Skeletal muscle cell (primary cell): ENCODE data around the gene P2RY8.
A peak's percentile ranks its signal among the peaks of the same experiment; 100 is the strongest.
"Not testable (repeated sequence)": the region's sequence is repeated elsewhere in the genome, so short reads cannot be mapped to it uniquely, and the experiment has no call there.

Source experiments
- DNase-seq: peaks from one replicate; pipeline ENCODE4 v3.0.0-alpha.2; 2010; ENCODE audit warnings: low read depth
- H3K4me3 ChIP-seq: 2 replicates; pipeline ENCODE4 v1.5.1; 2011; ENCODE audit warnings: low read depth, mild to moderate bottlenecking, control low read depth, low read length, moderate library complexity

Gene P2RY8, protein sequence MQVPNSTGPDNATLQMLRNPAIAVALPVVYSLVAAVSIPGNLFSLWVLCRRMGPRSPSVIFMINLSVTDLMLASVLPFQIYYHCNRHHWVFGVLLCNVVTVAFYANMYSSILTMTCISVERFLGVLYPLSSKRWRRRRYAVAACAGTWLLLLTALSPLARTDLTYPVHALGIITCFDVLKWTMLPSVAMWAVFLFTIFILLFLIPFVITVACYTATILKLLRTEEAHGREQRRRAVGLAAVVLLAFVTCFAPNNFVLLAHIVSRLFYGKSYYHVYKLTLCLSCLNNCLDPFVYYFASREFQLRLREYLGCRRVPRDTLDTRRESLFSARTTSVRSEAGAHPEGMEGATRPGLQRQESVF

GRCh38 chrX:1537031-1537715, at the start of gene P2RY8:
Gene P2RY8 (minus strand): TSS chrX:1537185. CDS start chrX:1466558, 70,627 bp downstream.
- no peak within 1 kb of the TSS for H3K4me3 ChIP-seq

GRCh38 chrX:1584237-1585011, 47.4 kb upstream of the P2RY8 start:
- H3K4me3 ChIP-seq: no peak overlapping the region
- DNase-seq: no peak

More at GRCh38 chrX:1537031-1537715, at the start of gene P2RY8:
- peak; percentile 2 for DNase-seq

DNA sequence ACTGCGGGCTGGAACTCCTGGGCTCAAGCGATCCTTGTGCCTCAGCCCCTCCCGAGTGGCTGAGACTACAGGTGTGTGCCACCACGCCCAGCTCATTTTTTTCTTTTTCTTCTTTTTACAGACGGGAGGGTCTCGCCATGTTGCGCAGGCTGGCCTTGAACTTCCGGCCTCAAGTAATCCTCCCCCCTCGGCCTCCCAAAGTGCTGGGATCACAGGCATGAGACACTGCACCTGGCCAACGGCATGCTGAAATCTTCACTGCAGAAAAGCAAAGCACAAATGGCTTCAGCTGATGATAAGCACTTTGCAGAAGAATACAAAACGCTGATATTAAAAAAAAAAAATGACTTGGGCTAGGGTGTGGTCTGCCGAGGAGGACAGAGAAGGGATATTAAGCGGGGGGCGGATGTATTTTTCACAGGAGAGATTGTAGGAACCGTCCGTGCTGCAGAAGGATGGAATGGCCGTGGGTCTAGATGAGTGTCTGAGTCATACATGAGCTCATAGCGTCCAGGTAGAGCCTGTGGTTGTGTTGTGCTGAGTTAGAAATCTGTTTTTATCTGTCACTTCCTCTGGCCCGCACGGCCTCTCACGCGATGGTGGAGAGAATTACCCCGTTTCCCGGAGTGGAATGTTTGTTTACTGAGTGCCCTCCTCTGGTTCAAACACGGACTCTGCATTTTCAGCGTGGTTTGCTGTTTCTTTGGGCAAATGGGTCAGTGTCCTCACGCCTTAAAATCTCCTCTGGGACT, 45.9 kb upstream of the P2RY8 start:
- DNase-seq: no peak
- no peak overlapping the region for H3K4me3 ChIP-seq

DNA sequence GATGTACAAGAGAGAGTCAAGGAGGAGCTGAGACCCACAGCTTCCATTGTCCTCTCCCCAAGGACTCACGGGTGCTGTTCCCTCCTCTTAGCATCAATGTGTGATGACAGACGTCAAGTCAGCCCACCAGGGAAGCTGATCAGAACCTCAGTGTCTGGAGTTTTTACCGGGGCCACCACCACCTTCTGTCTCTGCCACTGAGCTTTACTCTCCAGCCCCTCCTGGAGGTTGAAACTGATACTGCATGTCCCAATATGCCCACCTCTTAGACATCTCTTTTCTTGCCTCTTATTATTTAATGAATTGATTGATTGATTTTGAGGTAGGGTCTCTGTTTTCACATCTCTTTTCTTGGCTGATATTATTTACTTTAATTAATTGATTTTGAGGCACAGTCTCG, 44.1 kb upstream of the P2RY8 start:
- no peak overlapping the region for H3K4me3 ChIP-seq
- DNase-seq: no peak

- no peak overlapping the region for H3K4me3 ChIP-seq
- DNase-seq: no peak
Observed at GRCh38 chrX:1578511-1579173, 41.7 kb upstream of the P2RY8 start.

DNA sequence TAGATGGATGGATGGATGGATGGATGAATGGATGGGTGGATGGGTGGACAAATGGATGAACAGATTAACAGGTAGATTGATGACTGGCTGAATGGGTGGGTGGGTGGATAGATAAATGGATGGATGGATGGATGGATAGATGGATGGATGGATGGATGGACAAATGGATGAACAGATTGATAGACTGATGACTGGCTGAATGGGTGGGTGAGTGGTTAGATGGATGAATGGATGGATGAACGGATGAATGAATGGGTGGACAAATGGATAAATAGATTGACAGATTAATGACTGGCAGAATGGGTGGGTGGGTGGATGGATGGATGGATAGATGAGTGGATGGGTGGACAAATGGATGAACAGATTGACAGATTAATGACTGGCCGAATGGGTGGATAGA, 40.9 kb upstream of the P2RY8 start:
- no peak for DNase-seq
- H3K4me3 ChIP-seq: no peak overlapping the region

- DNase-seq: no peak
- H3K4me3 ChIP-seq: no peak overlapping the region
Observed at GRCh38 chrX:1576201-1576992, 39.4 kb upstream of the P2RY8 start.

DNA sequence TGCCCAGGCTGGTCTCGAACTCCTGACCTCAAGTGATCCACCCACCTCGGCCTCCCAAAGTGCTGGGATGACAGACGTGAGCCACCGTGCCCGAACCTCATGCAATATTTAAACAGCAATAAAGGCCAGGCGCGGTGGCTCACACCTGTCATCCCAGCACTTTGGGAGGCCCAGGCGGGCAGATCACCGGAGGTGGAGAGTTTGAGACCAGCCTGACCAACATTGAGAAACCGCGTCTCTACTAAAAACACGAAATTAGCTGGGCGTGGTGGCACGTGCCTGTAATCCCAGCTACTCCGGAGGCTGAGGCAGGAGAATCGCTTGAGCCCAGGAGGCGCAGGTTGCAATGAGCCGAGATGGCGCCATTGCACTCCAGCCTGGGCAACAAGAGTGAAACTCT, 37.2 kb upstream of the P2RY8 start:
- not testable (repeated sequence) for H3K4me3 ChIP-seq, DNase-seq

GRCh38 chrX:1564750-1565683, 28.0 kb upstream of the P2RY8 start:
- no peak for DNase-seq
- no peak overlapping the region for H3K4me3 ChIP-seq

- not testable (repeated sequence) for DNase-seq, H3K4me3 ChIP-seq
Observed at GRCh38 chrX:1564077-1564476, 27.1 kb upstream of the P2RY8 start.

DNA sequence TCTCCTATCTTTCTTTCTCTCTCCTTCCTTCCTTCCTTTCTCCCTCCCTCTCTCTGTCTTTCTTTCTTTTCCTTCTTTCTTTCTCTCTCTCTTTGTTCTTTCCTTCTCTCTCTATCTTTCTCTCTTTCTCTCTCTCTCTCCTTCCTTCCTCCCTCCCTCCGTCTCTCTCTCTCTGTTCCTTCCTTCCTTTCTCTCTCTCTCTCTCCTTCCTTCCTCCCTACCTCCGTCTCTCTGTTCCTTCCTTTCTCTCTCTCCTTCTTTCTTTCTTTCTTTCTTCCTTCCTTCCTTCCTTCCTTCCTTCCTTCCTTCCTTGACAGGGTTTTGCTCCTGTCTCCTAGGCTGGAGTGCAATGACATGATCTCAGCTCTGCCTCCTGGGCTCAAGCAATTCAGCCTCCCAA, 24.2 kb upstream of the P2RY8 start:
- no peak overlapping the region for H3K4me3 ChIP-seq
- no peak for DNase-seq

DNA sequence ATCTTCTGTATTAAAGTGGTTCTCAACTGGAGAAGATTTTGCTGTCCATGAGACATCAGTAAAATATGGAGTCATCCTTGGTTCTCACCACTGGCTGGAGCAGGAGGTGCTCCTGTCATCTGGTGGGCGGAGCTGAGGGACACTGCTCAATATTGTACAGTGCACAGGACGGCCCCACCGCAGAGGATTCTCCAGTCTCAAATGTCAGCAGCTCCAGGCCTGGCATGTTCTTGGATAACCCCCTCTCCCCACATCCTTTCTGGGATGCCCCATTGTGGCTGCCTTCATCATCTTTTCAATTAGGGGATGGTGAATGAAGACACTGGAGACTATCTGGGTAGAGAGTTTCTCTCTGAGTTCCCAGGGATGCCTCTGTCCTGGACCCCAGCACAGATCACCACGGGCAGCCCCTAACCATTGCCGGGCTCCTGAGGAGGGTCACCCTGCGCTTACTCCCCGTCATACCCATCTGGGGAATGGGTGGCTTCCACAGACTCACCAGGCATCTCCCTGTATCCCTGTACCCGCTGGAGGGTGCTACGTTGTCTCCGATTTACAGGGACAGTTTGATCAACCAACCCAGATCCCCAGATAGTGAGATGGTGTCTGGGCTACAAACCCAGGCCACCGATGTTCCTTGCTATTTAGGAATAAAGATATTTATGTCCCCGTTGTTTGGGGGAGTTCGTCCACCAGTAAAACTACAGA, 21.9 kb upstream of the P2RY8 start:
- no peak for DNase-seq

DNA sequence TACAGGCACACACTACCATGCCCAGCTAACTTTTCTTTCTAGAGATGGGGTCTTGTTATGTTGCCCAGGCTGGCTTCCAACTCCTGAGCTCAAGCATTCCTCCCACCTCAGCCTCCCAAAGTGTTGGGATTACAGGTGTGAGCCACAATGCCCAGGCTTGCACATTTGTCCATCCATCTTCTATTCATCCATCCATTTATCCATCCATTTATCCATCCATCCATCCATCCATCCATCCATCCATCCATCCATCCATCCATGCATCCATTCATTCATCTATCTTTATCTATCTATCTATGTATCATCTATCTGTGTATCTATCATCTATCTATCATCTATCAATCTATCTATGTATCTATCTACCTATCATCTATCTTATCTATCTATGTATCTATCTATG, 20.5 kb upstream of the P2RY8 start:
- H3K4me3 ChIP-seq, DNase-seq: not testable (repeated sequence)

More for the DNA sequence above, 21.9 kb upstream of the P2RY8 start:
- H3K4me3 ChIP-seq: no peak overlapping the region

DNA sequence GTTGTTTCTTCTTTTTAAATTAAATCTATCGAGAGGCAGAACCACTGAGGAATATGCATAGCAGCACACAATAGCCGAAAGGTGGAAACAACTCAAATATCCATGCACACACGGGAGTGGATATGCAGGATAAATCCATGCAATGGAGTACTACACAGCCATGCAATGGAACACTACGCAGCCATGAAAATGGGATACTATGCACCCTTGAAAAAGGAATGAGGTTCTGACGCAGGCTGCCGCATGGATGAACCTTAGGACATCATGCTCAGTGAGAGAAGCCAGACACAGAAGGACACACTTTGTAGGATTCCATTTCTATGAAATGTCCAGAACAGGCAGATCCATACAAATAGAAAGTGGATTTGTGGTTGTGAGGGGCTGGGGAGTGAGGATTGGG, 18.4 kb upstream of the P2RY8 start:
- H3K4me3 ChIP-seq: no peak overlapping the region
- DNase-seq: no peak

- H3K4me3 ChIP-seq: no peak overlapping the region
- no peak for DNase-seq
Observed at GRCh38 chrX:1554469-1555210, 17.7 kb upstream of the P2RY8 start.

DNA sequence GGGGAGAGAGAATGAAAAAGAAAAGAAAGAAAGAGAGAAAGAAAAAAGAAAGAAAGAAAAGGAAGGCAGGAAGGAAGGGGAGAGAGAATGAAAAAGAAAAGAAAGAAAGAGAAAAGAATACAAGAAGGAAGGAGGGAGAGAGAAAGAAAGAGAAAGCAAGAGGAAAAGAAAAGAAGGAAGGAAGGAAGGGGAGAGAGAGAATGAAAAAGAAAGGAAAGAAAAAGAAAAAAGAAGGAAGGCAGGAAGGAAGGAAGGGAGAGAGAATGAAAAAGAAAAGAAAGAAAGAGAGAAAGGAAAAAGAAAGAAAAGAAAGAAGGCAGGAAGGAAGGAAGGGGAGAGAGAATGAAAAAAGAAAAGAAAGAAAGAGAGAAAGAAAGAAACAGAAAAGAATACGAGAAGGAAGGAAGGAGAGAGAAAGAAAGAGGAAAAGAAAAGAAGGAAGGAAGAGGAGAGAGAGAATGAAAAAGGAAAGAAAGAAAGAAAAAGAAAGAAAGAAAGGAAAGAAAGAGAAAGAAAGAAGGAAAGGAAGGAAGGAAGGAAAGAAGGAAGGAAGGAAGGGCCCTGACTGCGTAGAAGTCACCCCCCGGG, 15.1 kb upstream of the P2RY8 start:
- no peak for DNase-seq
- no peak overlapping the region for H3K4me3 ChIP-seq
